Bronchial epithelial cell (primary cell): ENCODE data around the gene EPB41L4A. TPM values are rescaled to one million over a fixed set of nuclear protein-coding genes. Genes with fewer than 3 reads are reported as not detected.

Source experiments
- DNase-seq: peaks from one replicate; pipeline ENCODE4 v3.0.0-alpha.2; 2010; ENCODE audit warnings: low read depth
- FAIRE-seq: peaks from 2 replicates; lab custom pipeline; 2011; peaks lifted over from hg19 to GRCh38; lab: Jason Lieb, UNC
- H3K27me3 ChIP-seq: 2 replicates; pipeline ENCODE4 v1.5.1; 2011; ENCODE audit warnings: low read length; ENCODE audit not compliant: control insufficient read depth, insufficient read depth
- H3K36me3 ChIP-seq: 2 replicates; pipeline ENCODE4 v1.5.1; 2011; ENCODE audit warnings: low read length; ENCODE audit not compliant: control insufficient read depth, insufficient read depth
- H3K4me3 ChIP-seq: 2 replicates; pipeline ENCODE4 v1.5.1; 2011; ENCODE audit warnings: mild to moderate bottlenecking, low read depth, low read length, control low read depth
- CTCF ChIP-seq: IDR thresholded peaks from 2 replicates; pipeline ENCODE4 v1.5.1; 2011; ENCODE audit warnings: mild to moderate bottlenecking, moderate library complexity, low read length, control low read depth, inconsistent platforms; ENCODE audit not compliant: insufficient read depth, severe bottlenecking
- total RNA-seq: library from RNA; depleted of rRNA; stranded (reverse); fragments of >200 nt; gene quantifications from 2 replicates; pipeline ENCODE4 v1.2.1, GENCODE V29; 2014

EPB41L4A gene
- total RNA-seq, 1 donor from 2014 or later = 5.3 TPM

- FAIRE-seq (no peak), DNase-seq (no peak)
- Histone ChIP-seq H3K36me3 (no peaks in the 10 kb centered on the region), H3K4me3 (no peak overlapping the region), H3K27me3 (no peaks in the 10 kb centered on the region)
- TF ChIP-seq CTCF = no peak
Measured at GRCh38 chr5:112136773-112137172, 282.3 kb downstream of the EPB41L4A start.

- no peak for TF ChIP-seq CTCF
- Histone ChIP-seq H3K4me3 (no peak overlapping the region), H3K27me3 (no peaks in the 10 kb centered on the region), H3K36me3 (no peaks in the 10 kb centered on the region)
- DNase-seq (no peak), FAIRE-seq (no peak)
Measured at GRCh38 chr5:112127861-112128260, 291.2 kb downstream of the EPB41L4A start.

GRCh38 chr5:112126982-112127381 is 292.1 kb downstream of the EPB41L4A start:
- Histone ChIP-seq H3K27me3 (no peaks in the 10 kb centered on the region), H3K36me3 (no peaks in the 10 kb centered on the region), H3K4me3 (no peak overlapping the region)
- DNase-seq (no peak), FAIRE-seq (no peak)
- TF ChIP-seq CTCF = no peak

- H3K4me3 ChIP-seq = no peak overlapping the region
- no peak for DNase-seq
- no peak for TF ChIP-seq CTCF
- H3K27me3 ChIP-seq = no peaks in the 10 kb centered on the region
- FAIRE-seq = no peak
- no peaks in the 10 kb centered on the region for H3K36me3 ChIP-seq
Measured at GRCh38 chr5:112125903-112126302, 293.2 kb downstream of the EPB41L4A start.

- no peak overlapping the region for H3K4me3 ChIP-seq
- H3K36me3 ChIP-seq = no peaks in the 10 kb centered on the region
- H3K27me3 ChIP-seq = no peaks in the 10 kb centered on the region
- no peak for DNase-seq
- TF ChIP-seq CTCF = no peak
- no peak for FAIRE-seq
Measured at GRCh38 chr5:112124788-112125187, 294.3 kb downstream of the EPB41L4A start.

GRCh38 chr5:112123086-112123485 is 296.0 kb downstream of the EPB41L4A start:
- no peak for TF ChIP-seq CTCF
- DNase-seq = no peak
- no peak overlapping the region for H3K4me3 ChIP-seq
- no peaks in the 10 kb centered on the region for H3K27me3 ChIP-seq
- H3K36me3 ChIP-seq = no peaks in the 10 kb centered on the region
- FAIRE-seq = no peak
